Measurements from ENCODE around the gene ATP8A1. TPM values are rescaled to one million over a fixed set of nuclear protein-coding genes. Genes with fewer than 3 reads are reported as not detected.

ATP8A1 gene
- polyA plus RNA-seq, 1 experiment: 0.20 TPM

GRCh38 chr4:42543762-42544161 is 113.1 kb downstream of the ATP8A1 start:
- Histone ChIP-seq H3K27me3 (ENCODE audit: control insufficient read depth, insufficient read depth, low read length) (no peaks in the 10 kb centered on the region), H3K4me3 (ENCODE audit: low read depth, low read length) (no peak overlapping the region), H3K9me3 (ENCODE audit: control insufficient read depth, insufficient read depth, low read length) (no peaks in the 10 kb centered on the region), H3K27ac (ENCODE audit: low read depth, low read length) (no peak overlapping the region)
- DNase-seq (ENCODE audit: low read depth, low spot score): no peak
- ChIA-PET CTCF (interaction anchor here (0.9 kb wide), 1 partner anchor 172 kb away, joined by 3 read pairs; no protein-coding TSS in a partner anchor), POLR2A (no interaction called here)
- no peak for TF ChIP-seq CTCF (IDR thresholded peaks at IDR 0.05; ENCODE audit: low read depth, low read length)

- Histone ChIP-seq H3K4me3 (ENCODE audit: low read depth, low read length) (no peak overlapping the region), H3K27me3 (ENCODE audit: control insufficient read depth, insufficient read depth, low read length) (no peaks in the 10 kb centered on the region), H3K9me3 (ENCODE audit: control insufficient read depth, insufficient read depth, low read length) (no peaks in the 10 kb centered on the region), H3K27ac (ENCODE audit: low read depth, low read length) (no peak overlapping the region)
- no peak for TF ChIP-seq CTCF (IDR thresholded peaks at IDR 0.05; ENCODE audit: low read depth, low read length)
- DNase-seq (ENCODE audit: low read depth, low spot score): no peak
- ChIA-PET POLR2A (no interaction called here), CTCF (no interaction called here)
Observed at GRCh38 chr4:42543126-42543525, 113.8 kb downstream of the ATP8A1 start.

GRCh38 chr4:42541647-42542046 is 115.3 kb downstream of the ATP8A1 start:
- Histone ChIP-seq H3K27ac (ENCODE audit: low read depth, low read length) (no peak overlapping the region), H3K4me3 (ENCODE audit: low read depth, low read length) (no peak overlapping the region), H3K9me3 (ENCODE audit: control insufficient read depth, insufficient read depth, low read length) (no peaks in the 10 kb centered on the region), H3K27me3 (ENCODE audit: control insufficient read depth, insufficient read depth, low read length) (no peaks in the 10 kb centered on the region)
- CTCF ChIA-PET: no interaction called here
- POLR2A ChIA-PET: no interaction called here
- TF ChIP-seq CTCF (IDR thresholded peaks at IDR 0.05; ENCODE audit: low read depth, low read length): no peak
- DNase-seq (ENCODE audit: low read depth, low spot score): no peak

- Histone ChIP-seq H3K27ac (ENCODE audit: low read depth, low read length) (no peak overlapping the region), H3K27me3 (ENCODE audit: control insufficient read depth, insufficient read depth, low read length) (no peaks in the 10 kb centered on the region), H3K4me3 (ENCODE audit: low read depth, low read length) (no peak overlapping the region), H3K9me3 (ENCODE audit: control insufficient read depth, insufficient read depth, low read length) (no peaks in the 10 kb centered on the region)
- no peak for TF ChIP-seq CTCF (IDR thresholded peaks at IDR 0.05; ENCODE audit: low read depth, low read length)
- CTCF ChIA-PET: no interaction called here
- DNase-seq (ENCODE audit: low read depth, low spot score): no peak
- POLR2A ChIA-PET: no interaction called here
Observed at GRCh38 chr4:42533042-42533441, 123.9 kb downstream of the ATP8A1 start.

GRCh38 chr4:42531341-42532030 is 125.4 kb downstream of the ATP8A1 start:
- POLR2A ChIA-PET: no interaction called here
- H3K27me3 ChIP-seq (ENCODE audit: control insufficient read depth, insufficient read depth, low read length): no peaks in the 10 kb centered on the region
- CTCF ChIA-PET: no interaction called here
- H3K9me3 ChIP-seq (ENCODE audit: control insufficient read depth, insufficient read depth, low read length): no peaks in the 10 kb centered on the region
- H3K4me3 ChIP-seq (ENCODE audit: low read depth, low read length): no peak overlapping the region
- no peak overlapping the region for H3K27ac ChIP-seq (ENCODE audit: low read depth, low read length)
- DNase-seq (ENCODE audit: low read depth, low spot score): no peak
- TF ChIP-seq CTCF (IDR thresholded peaks at IDR 0.05; ENCODE audit: low read depth, low read length): no peak

Measured in AG04450 (cell line).